ENCODE data around the gene SPATA18.

DNA sequence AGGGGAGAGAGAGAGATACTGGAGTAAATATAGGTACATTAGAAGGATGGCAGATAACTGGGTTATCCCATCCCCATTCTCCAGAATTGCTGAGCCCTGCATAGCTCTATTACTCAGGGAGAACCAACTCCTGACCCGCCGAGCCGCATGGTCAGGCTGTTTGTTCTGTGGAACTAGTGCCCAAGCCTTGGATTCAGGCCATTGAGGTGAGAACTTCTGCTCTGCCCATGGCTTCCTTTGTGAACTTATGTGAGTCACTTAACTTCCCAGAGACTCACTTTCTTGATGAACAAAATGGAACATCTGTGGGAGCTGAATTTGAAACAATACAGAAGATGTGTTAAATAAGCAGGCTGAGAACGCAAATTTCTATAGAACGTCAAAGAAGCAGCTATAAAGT lies 54.2 kb downstream of the SPATA18 start:
- no peak for TF ChIP-seq CBX3 (IDR thresholded peaks at IDR 0.05; ENCODE audit: low read depth)
- TF ChIP-seq, protein P1, sequence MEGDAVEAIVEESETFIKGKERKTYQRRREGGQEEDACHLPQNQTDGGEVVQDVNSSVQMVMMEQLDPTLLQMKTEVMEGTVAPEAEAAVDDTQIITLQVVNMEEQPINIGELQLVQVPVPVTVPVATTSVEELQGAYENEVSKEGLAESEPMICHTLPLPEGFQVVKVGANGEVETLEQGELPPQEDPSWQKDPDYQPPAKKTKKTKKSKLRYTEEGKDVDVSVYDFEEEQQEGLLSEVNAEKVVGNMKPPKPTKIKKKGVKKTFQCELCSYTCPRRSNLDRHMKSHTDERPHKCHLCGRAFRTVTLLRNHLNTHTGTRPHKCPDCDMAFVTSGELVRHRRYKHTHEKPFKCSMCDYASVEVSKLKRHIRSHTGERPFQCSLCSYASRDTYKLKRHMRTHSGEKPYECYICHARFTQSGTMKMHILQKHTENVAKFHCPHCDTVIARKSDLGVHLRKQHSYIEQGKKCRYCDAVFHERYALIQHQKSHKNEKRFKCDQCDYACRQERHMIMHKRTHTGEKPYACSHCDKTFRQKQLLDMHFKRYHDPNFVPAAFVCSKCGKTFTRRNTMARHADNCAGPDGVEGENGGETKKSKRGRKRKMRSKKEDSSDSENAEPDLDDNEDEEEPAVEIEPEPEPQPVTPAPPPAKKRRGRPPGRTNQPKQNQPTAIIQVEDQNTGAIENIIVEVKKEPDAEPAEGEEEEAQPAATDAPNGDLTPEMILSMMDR (IDR thresholded peaks at IDR 0.05 in 2 of 3, conservative IDR thresholded peaks at IDR 0.05 in 1 of 3; ENCODE audit: borderline replicate concordance in 1 of 3, insufficient read depth in 1 of 3, low read depth in 2 of 3, low read length in 2 of 3): no peak
- no peak for TF ChIP-seq POLR2A (IDR thresholded peaks at IDR 0.05; ENCODE audit: borderline replicate concordance, extremely low read depth, insufficient read depth, insufficient read length)
